Upper lobe of left lung (tissue), 6 donors: ENCODE results near the gene MANBA. TPM values are rescaled to one million over a fixed set of nuclear protein-coding genes. Genes with fewer than 3 reads are reported as not detected.
A peak's percentile ranks its signal among the peaks of the same experiment; 100 is the strongest.

ENCODE experiments used
- ATAC-seq, 2 donors: fragments of 200-7000 bp; cut with Tn5 transposase; one replicate each; pipeline ENCODE4 v1.9.1; 2022; ENCODE audit warnings: mild to moderate bottlenecking in 2 of 2, moderate library complexity in 2 of 2; ENCODE audit not compliant: low FRiP score in 2 of 2
- DNase-seq, 2 donors: peaks; one replicate each; pipeline ENCODE4 v3.0.0-alpha.2; 2019 to 2020
- H3K27ac ChIP-seq, 4 donors: fragments of 200-600 bp; sonication (generic); one replicate each; pipeline ENCODE4 v1.5.1; 2016 to 2019
- H3K27me3 ChIP-seq, 4 donors: fragments of 200-600 bp; sonication (generic); one replicate each; pipeline ENCODE4 v1.5.1; 2017 to 2019
- H3K36me3 ChIP-seq, 4 donors: fragments of 200-600 bp; sonication (generic); one replicate each; pipeline ENCODE4 v1.5.1; 2016 to 2019
- H3K4me1 ChIP-seq, 4 donors: fragments of 200-600 bp; sonication (generic); one replicate each; pipeline ENCODE4 v1.5.1; 2018 to 2019
- H3K4me3 ChIP-seq, 4 donors: fragments of 200-600 bp; sonication (generic); one replicate each; pipeline ENCODE4 v1.5.1; 2017 to 2019; ENCODE audit warnings: mild to moderate bottlenecking in 2 of 4, moderate library complexity in 1 of 4
- H3K9me3 ChIP-seq, 4 donors: fragments of 200-600 bp; sonication (generic); one replicate each; pipeline ENCODE4 v1.5.1; 2018 to 2019
- CTCF ChIP-seq, 6 experiments: fragments of 450-650 bp in 4 of 6; fragments of 200-600 bp in 2 of 6; sonication (generic) in 2 of 6; IDR thresholded peaks; one replicate each; pipeline ENCODE4 v1.5.1; 2016 to 2019; ENCODE audit warnings: antibody characterized with exemption in 6 of 6
- EP300 ChIP-seq, 4 donors: sonication (generic); formaldehyde crosslinking; IDR thresholded peaks; one replicate each; pipeline ENCODE4 v1.5.1; 2017; ENCODE audit warnings: antibody characterized with exemption in 4 of 4, control low read depth in 2 of 4
- POLR2A ChIP-seq, 4 donors: fragments of 450-650 bp; IDR thresholded peaks; one replicate each; pipeline ENCODE4 v1.5.1; 2016 to 2017; ENCODE audit warnings: antibody characterized with exemption in 4 of 4, mild to moderate bottlenecking in 2 of 4
- POLR2AphosphoS5 ChIP-seq, 2 donors: sonication (generic); formaldehyde crosslinking; IDR thresholded peaks; one replicate each; pipeline ENCODE4 v1.5.1; 2017; ENCODE audit warnings: antibody characterized with exemption in 2 of 2
- WGBS, 2 donors: methylation state at CpG; one replicate each; pipeline ENCODE4 v1.1.5; 2017 to 2018; 5-methylcytosine and 5-hydroxymethylcytosine counted together
- total RNA-seq, 6 donors: library from RNA; depleted of rRNA in 4 of 6; stranded (reverse); fragments of >200 nt in 4 of 6; gene quantifications; one replicate each; pipeline versions ENCODE4 v1.1.0 to v1.2.1, GENCODE V29; 2016 to 2021
- donor health status: DM: no; HTN: no; CAD: no; lungs with moderate emphysema.
- donor health status: DM: no; HTN: yes; CAD: no; lungs with severe emphysema.

MANBA gene
- total RNA-seq, 6 donors from 2014 or later, result 47.6 to 152 (median 59.3) TPM

DNA sequence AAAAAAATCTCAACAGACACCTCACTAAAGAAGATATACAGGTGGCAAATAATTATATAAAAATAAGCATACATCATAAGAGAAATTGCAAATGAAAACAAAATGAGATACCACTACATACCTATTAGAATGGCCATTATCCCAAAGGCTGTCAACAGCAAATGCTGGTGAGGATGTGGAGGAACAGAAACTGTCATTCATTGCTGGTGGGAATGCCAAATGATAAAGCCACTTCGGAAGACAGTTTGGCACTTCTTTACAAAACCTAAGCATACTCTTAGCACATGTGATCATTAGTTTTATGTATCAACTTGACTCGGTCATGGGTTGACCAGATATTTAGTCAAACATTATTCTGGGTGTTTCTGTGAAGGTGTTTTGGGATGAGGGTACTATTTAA, 13.5 kb upstream of the MANBA start:
- TF ChIP-seq EP300 (IDR thresholded peaks at IDR 0.05), result no peak
- TF ChIP-seq CTCF (IDR thresholded peaks at IDR 0.05), result no peak
- TF ChIP-seq POLR2A (IDR thresholded peaks at IDR 0.05), result no peak
- TF ChIP-seq POLR2AphosphoS5 (IDR thresholded peaks at IDR 0.05), result no peak
- Histone ChIP-seq H3K4me1 (peaks cover 0 to 4% (median 0%) of the 10 kb centered on the region in 4 donors), H3K27ac (no peak overlapping the region), H3K4me3 (no peak overlapping the region), H3K9me3 (no peaks in the 10 kb centered on the region), H3K36me3 (no peaks in the 10 kb centered on the region), H3K27me3 (no peaks in the 10 kb centered on the region)
- DNase-seq (no peak), ATAC-seq (no peak)
- 58 to 62% methylated on average over 2 of the region's 2 CpGs for WGBS, 2 donors

GRCh38 chr4:102772738-102773340, 12.1 kb upstream of the MANBA start:
- no peaks in the 10 kb centered on the region for H3K9me3 ChIP-seq
- DNase-seq (no peak), ATAC-seq (no peak)
- H3K4me1 ChIP-seq, result no peaks in the 10 kb centered on the region
- H3K27me3 ChIP-seq, result no peaks in the 10 kb centered on the region
- no peaks in the 10 kb centered on the region for H3K36me3 ChIP-seq
- H3K4me3 ChIP-seq, result no peak overlapping the region
- 59 to 68% methylated on average over 4 of the region's 4 CpGs for WGBS, 2 donors
- TF ChIP-seq POLR2AphosphoS5 (IDR thresholded peaks at IDR 0.05), result no peak
- no peak for TF ChIP-seq CTCF (IDR thresholded peaks at IDR 0.05)
- H3K27ac ChIP-seq, result no peak overlapping the region

GRCh38 chr4:102764901-102765300, 4.1 kb upstream of the MANBA start:
- ATAC-seq (no peak), DNase-seq (no peak)
- Histone ChIP-seq H3K4me1 (peaks cover 0 to 10% (median 3%) of the 10 kb centered on the region in 4 donors), H3K4me3 (no peak overlapping the region), H3K36me3 (no peaks in the 10 kb centered on the region), H3K27me3 (no peaks in the 10 kb centered on the region), H3K27ac (no peak overlapping the region), H3K9me3 (no peaks in the 10 kb centered on the region)
- 89 to 90% methylated on average over 3 of the region's 3 CpGs for WGBS, 2 donors
- TF ChIP-seq POLR2AphosphoS5 (IDR thresholded peaks at IDR 0.05) (no peak), EP300 (IDR thresholded peaks at IDR 0.05) (no peak), CTCF (IDR thresholded peaks at IDR 0.05) (no peak), POLR2A (IDR thresholded peaks at IDR 0.05) (no peak)

DNA sequence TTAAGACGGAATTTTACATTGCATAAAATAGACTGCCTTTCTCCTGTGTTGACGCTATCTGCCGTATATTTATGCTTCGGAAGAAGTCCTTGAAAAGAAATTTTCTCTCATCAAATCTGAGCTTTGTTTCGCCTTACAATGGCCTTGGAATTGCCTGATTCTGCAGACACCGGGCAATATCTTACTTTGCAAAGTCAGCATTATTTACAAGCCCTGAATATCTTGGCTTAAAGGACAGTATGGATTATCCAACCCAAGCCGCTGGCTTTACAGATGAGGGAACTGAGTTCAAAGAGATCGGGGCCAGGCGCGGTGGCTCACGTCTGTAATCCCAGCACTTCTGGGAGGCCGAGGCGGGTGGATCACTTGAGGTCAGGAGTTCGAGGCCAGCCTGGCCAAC, 1.1 kb upstream of the MANBA start:
- no peak for TF ChIP-seq POLR2A (IDR thresholded peaks at IDR 0.05)
- no peak for TF ChIP-seq EP300 (IDR thresholded peaks at IDR 0.05)
- TF ChIP-seq POLR2AphosphoS5 (IDR thresholded peaks at IDR 0.05), result no peak
- no peak for TF ChIP-seq CTCF (IDR thresholded peaks at IDR 0.05)
- H3K27ac ChIP-seq, result no peak overlapping the region

DNA sequence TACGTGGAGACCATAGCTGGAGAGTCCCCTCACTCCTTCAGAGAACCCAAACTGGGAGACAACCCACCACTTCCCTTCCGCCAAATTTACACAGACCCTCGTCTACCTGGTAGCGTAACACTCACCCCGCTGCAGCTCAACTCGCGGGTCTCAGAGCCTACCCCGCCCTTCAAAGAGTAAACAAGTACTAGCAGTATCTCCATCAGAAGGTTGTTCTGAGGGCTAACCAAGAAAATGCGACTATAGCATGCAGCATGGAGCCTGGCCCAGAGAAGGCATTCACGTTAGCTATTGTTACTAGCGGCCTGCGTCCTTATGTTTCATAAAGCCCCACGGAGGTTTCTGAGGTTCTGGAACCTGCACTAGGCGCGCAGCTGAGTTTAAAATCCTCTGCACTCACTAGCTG, 531 bp upstream of the MANBA start:
- no peaks in the 10 kb centered on the region for H3K27me3 ChIP-seq
- H3K4me1 ChIP-seq, result peaks cover 3 to 32% (median 17%) of the 10 kb centered on the region in 4 donors
- peak overlapping the region; percentile 68 to 88 (median 71) for H3K4me3 ChIP-seq
- ATAC-seq (peak; percentile 19 to 30), DNase-seq (peak in 1 of 2 donors; percentile 23)
- no peaks in the 10 kb centered on the region for H3K36me3 ChIP-seq
- H3K27ac ChIP-seq, result peak overlapping the region; percentile 91 to 96 (median 92)
- TF ChIP-seq POLR2A (IDR thresholded peaks at IDR 0.05) (no peak), EP300 (IDR thresholded peaks at IDR 0.05) (no peak), POLR2AphosphoS5 (IDR thresholded peaks at IDR 0.05) (no peak), CTCF (IDR thresholded peaks at IDR 0.05) (no peak)
- H3K9me3 ChIP-seq, result no peaks in the 10 kb centered on the region
- 2 to 10% methylated on average over 9 to 15 of the region's 15 CpGs for WGBS, 2 donors

More for the DNA sequence above, 1.1 kb upstream of the MANBA start:
- Histone ChIP-seq H3K4me3 (peak overlapping the region in 2 of 4 donors; percentile 68 to 88), H3K9me3 (no peaks in the 10 kb centered on the region), H3K4me1 (peaks cover 3 to 32% (median 17%) of the 10 kb centered on the region in 4 donors), H3K36me3 (no peaks in the 10 kb centered on the region), H3K27me3 (no peaks in the 10 kb centered on the region)
- WGBS, 2 donors, result 81 to 88% methylated on average over 14 of the region's 14 CpGs
- ATAC-seq, result no peak
- DNase-seq, result no peak
